Forelimb muscle (tissue), 1 donor: Measurements from ENCODE around the gene PSMC2. TPM values are rescaled to one million over a fixed set of nuclear protein-coding genes. Genes with fewer than 3 reads are reported as not detected.

Source experiments
- DNase-seq: peaks from one replicate; pipeline ENCODE4 v3.0.0-alpha.2; 2013; ENCODE audit warnings: low read depth
- polyA plus RNA-seq: library from polyadenylated mRNA; unstranded; fragments of 120-200 nt; gene quantifications from one replicate; pipeline ENCODE4 v1.2.1, GENCODE V29; 2013; ENCODE audit not compliant: insufficient read length

PSMC2 gene
- 96.7 TPM for polyA plus RNA-seq

GRCh38 chr7:103347507-103348267 lies at the start of gene PSMC2:
Gene PSMC2, plus strand, starts transcription at chr7:103347643. Its CDS starts 69 bp downstream, at chr7:103347712.
- peak; percentile 89 for DNase-seq

GRCh38 chr7:103297837-103298179 lies 49.6 kb upstream of the PSMC2 start:
- no peak for DNase-seq

- DNase-seq = no peak
Measured at GRCh38 chr7:103299660-103300059, 47.8 kb upstream of the PSMC2 start.

GRCh38 chr7:103301441-103301840 lies 46.0 kb upstream of the PSMC2 start:
- DNase-seq = no peak

- DNase-seq = no peak
Measured at GRCh38 chr7:103307503-103308231, 39.8 kb upstream of the PSMC2 start.

GRCh38 chr7:103314852-103315251 lies 32.6 kb upstream of the PSMC2 start:
- no peak for DNase-seq

GRCh38 chr7:103316380-103316941 lies 31.0 kb upstream of the PSMC2 start:
- DNase-seq = no peak

- DNase-seq = no peak
Measured at GRCh38 chr7:103317009-103317408, 30.4 kb upstream of the PSMC2 start.

GRCh38 chr7:103325744-103326143 lies 21.7 kb upstream of the PSMC2 start:
- no peak for DNase-seq

- no peak for DNase-seq
Measured at GRCh38 chr7:103336761-103337160, 10.7 kb upstream of the PSMC2 start.

GRCh38 chr7:103338864-103339263 lies 8.6 kb upstream of the PSMC2 start:
- no peak for DNase-seq

- no peak for DNase-seq
Measured at GRCh38 chr7:103341466-103341865, 6.0 kb upstream of the PSMC2 start.

- no peak for DNase-seq
Measured at GRCh38 chr7:103343332-103343731, 4.1 kb upstream of the PSMC2 start.

GRCh38 chr7:103343758-103344452 lies 3.5 kb upstream of the PSMC2 start:
- DNase-seq = no peak

- DNase-seq = peak; percentile 80
Measured at GRCh38 chr7:103344453-103345149, 2.8 kb upstream of the PSMC2 start, which contains the start of gene DNAJC2. Gene DNAJC2, minus strand, starts transcription at chr7:103344767. Its CDS starts 145 bp downstream, at chr7:103344622.

GRCh38 chr7:103346396-103346795 lies 1.0 kb upstream of the PSMC2 start:
- no peak for DNase-seq

- DNase-seq = no peak
Measured at GRCh38 chr7:103348452-103348851, 1.0 kb downstream of the PSMC2 start.

GRCh38 chr7:103348959-103349358 lies 1.5 kb downstream of the PSMC2 start:
- no peak for DNase-seq

GRCh38 chr7:103349805-103350204 lies 2.4 kb downstream of the PSMC2 start:
- DNase-seq = no peak

GRCh38 chr7:103369432-103369831 lies 22.0 kb downstream of the PSMC2 start:
- no peak for DNase-seq

- DNase-seq = no peak
Measured at GRCh38 chr7:103373866-103374643, 26.6 kb downstream of the PSMC2 start.
